ENCODE results near the gene DPP7.

GRCh38 chr9:137066096-137066861 lies 48.3 kb downstream of the DPP7 start:
- TF ChIP-seq, protein P1, sequence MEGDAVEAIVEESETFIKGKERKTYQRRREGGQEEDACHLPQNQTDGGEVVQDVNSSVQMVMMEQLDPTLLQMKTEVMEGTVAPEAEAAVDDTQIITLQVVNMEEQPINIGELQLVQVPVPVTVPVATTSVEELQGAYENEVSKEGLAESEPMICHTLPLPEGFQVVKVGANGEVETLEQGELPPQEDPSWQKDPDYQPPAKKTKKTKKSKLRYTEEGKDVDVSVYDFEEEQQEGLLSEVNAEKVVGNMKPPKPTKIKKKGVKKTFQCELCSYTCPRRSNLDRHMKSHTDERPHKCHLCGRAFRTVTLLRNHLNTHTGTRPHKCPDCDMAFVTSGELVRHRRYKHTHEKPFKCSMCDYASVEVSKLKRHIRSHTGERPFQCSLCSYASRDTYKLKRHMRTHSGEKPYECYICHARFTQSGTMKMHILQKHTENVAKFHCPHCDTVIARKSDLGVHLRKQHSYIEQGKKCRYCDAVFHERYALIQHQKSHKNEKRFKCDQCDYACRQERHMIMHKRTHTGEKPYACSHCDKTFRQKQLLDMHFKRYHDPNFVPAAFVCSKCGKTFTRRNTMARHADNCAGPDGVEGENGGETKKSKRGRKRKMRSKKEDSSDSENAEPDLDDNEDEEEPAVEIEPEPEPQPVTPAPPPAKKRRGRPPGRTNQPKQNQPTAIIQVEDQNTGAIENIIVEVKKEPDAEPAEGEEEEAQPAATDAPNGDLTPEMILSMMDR (conservative IDR thresholded peaks at IDR 0.05; ENCODE audit: low read depth, low read length), result no peak
- no peak for TF ChIP-seq RAD21 (IDR thresholded peaks at IDR 0.05; ENCODE audit: low read length)

Data from IMR-90 (cell line).